ENCODE measurements around the gene SELENOW. TPM values are rescaled to one million over a fixed set of nuclear protein-coding genes. Genes with fewer than 3 reads are reported as not detected.
"Not testable (repeated sequence)": the region's sequence is repeated elsewhere in the genome, so short reads cannot be mapped to it uniquely, and the experiment has no call there.

Gene SELENOW
- 110 TPM for polyA plus RNA-seq (ENCODE audit: insufficient read length)
- long read RNA-seq, donor 1, transcript SELENOW-215 (1 exons, 2,503 nt), result minor isoform, 35 of 176 reads
- long read RNA-seq, donor 1, transcript SELENOW-212 (6 exons, 888 nt), result major isoform, 135 of 176 reads
- long read RNA-seq, donor 1, partial matches to known transcripts, result 0 of 176 reads
- long read RNA-seq, donor 1, other reads (novel, unspliced or antisense), result 0 of 176 reads
- long read RNA-seq, donor 2, transcript SELENOW-215 (1 exons, 2,503 nt), result minor isoform, 32 of 158 reads
- long read RNA-seq, donor 2, transcript SELENOW-212 (6 exons, 888 nt), result major isoform, 111 of 158 reads
- long read RNA-seq, donor 2, partial matches to known transcripts, result 0 of 158 reads
- long read RNA-seq, donor 2, other reads (novel, unspliced or antisense), result 6 of 158 reads
- long read RNA-seq, donor 3, transcript SELENOW-215 (1 exons, 2,503 nt), result minor isoform, 19 of 105 reads
- long read RNA-seq, donor 3, transcript SELENOW-212 (6 exons, 888 nt), result major isoform, 79 of 105 reads
- long read RNA-seq, donor 3, partial matches to known transcripts, result 0 of 105 reads
- long read RNA-seq, donor 3, other reads (novel, unspliced or antisense), result 0 of 105 reads
- long read RNA-seq, donor 4, transcript SELENOW-215 (1 exons, 2,503 nt), result major isoform, 19 of 46 reads
- long read RNA-seq, donor 4, transcript SELENOW-212 (6 exons, 888 nt), result minor isoform, 17 of 46 reads
- long read RNA-seq, donor 4, partial matches to known transcripts, result 0 of 46 reads
- long read RNA-seq, donor 4, other reads (novel, unspliced or antisense), result 0 of 46 reads
- long read RNA-seq, donor 5, transcript SELENOW-215 (1 exons, 2,503 nt), result minor isoform, 35 of 254 reads
- long read RNA-seq, donor 5, transcript SELENOW-210 (3 exons, 312 nt), result minor isoform, 5 of 254 reads
- long read RNA-seq, donor 5, transcript SELENOW-206 (5 exons, 2,437 nt), result minor isoform, 7 of 254 reads
- long read RNA-seq, donor 5, transcript SELENOW-212 (6 exons, 888 nt), result major isoform, 189 of 254 reads
- long read RNA-seq, donor 5, partial matches to known transcripts, result 7 of 254 reads
- long read RNA-seq, donor 5, other reads (novel, unspliced or antisense), result 6 of 254 reads
- long read RNA-seq, donor 6, transcript SELENOW-215 (1 exons, 2,503 nt), result minor isoform, 41 of 182 reads
- long read RNA-seq, donor 6, transcript SELENOW-212 (6 exons, 888 nt), result major isoform, 127 of 182 reads
- long read RNA-seq, donor 6, partial matches to known transcripts, result 0 of 182 reads
- long read RNA-seq, donor 6, other reads (novel, unspliced or antisense), result 6 of 182 reads
- long read RNA-seq, donor 7, transcript SELENOW-212 (6 exons, 888 nt), result major isoform, 214 of 288 reads
- long read RNA-seq, donor 7, transcript SELENOW-215 (1 exons, 2,503 nt), result minor isoform, 42 of 288 reads
- long read RNA-seq, donor 7, partial matches to known transcripts, result 0 of 288 reads
- long read RNA-seq, donor 7, other reads (novel, unspliced or antisense), result 16 of 288 reads
- long read RNA-seq, donor 8, transcript SELENOW-212 (6 exons, 888 nt), result major isoform, 49 of 64 reads
- long read RNA-seq, donor 8, transcript SELENOW-215 (1 exons, 2,503 nt), result minor isoform, 11 of 64 reads
- long read RNA-seq, donor 8, partial matches to known transcripts, result 0 of 64 reads
- long read RNA-seq, donor 8, other reads (novel, unspliced or antisense), result 0 of 64 reads

- peak; percentile 84 for DNase-seq
Measured at GRCh38 chr19:47778049-47778953, at the start of gene SELENOW. SELENOW (plus strand) TSS chr19:47778703; CDS start chr19:47778786, 83 bp downstream.

GRCh38 chr19:47729468-47729798 lies 49.1 kb upstream of the SELENOW start:
- DNase-seq, result no peak

GRCh38 chr19:47729799-47730520 lies 48.5 kb upstream of the SELENOW start:
- no peak for DNase-seq

- DNase-seq, result no peak
Measured at GRCh38 chr19:47730521-47730889, 48.0 kb upstream of the SELENOW start.

- no peak for DNase-seq
Measured at GRCh38 chr19:47730910-47731309, 47.6 kb upstream of the SELENOW start.

- DNase-seq, result no peak
Measured at GRCh38 chr19:47735131-47735530, 43.4 kb upstream of the SELENOW start.

GRCh38 chr19:47740866-47741519 lies 37.5 kb upstream of the SELENOW start:
- DNase-seq, result no peak

- DNase-seq, result no peak
Measured at GRCh38 chr19:47741544-47742140, 36.9 kb upstream of the SELENOW start.

- no peak for DNase-seq
Measured at GRCh38 chr19:47742634-47743033, 35.9 kb upstream of the SELENOW start.

GRCh38 chr19:47745010-47745901 lies 33.2 kb upstream of the SELENOW start, which contains the start of gene NOP53:
NOP53 (plus strand) TSS chr19:47745546; CDS start chr19:47745560, 14 bp downstream.
- DNase-seq, result peak; percentile 98

- DNase-seq, result not testable (repeated sequence)
Measured at GRCh38 chr19:47746129-47746528, 32.4 kb upstream of the SELENOW start.

- DNase-seq, result no peak
Measured at GRCh38 chr19:47749326-47749725, 29.2 kb upstream of the SELENOW start.

GRCh38 chr19:47750752-47751151 lies 27.8 kb upstream of the SELENOW start:
- DNase-seq, result no peak

- no peak for DNase-seq
Measured at GRCh38 chr19:47752440-47753211, 25.9 kb upstream of the SELENOW start.

- DNase-seq, result no peak
Measured at GRCh38 chr19:47754206-47755064, 24.1 kb upstream of the SELENOW start.

Data from left kidney (tissue), 8 donors.